Gastroesophageal sphincter (tissue), 3 donors: ENCODE data around the gene CRTC2.

Source experiments
- POLR2A ChIP-seq, 2 donors: fragments of 450-650 bp; IDR thresholded peaks; one replicate each; pipeline ENCODE4 v1.6.1; 2017; ENCODE audit warnings: antibody characterized with exemption in 2 of 2, mild to moderate bottlenecking in 2 of 2, moderate library complexity in 1 of 2
- TF ChIP-seq, protein P1 (sequence below), 4 experiments: fragments of 200-600 bp in 2 of 4; fragments of 450-650 bp in 2 of 4; sonication (generic) in 1 of 4; IDR thresholded peaks; one replicate each; pipeline ENCODE4 v1.5.1; 2017 to 2019; ENCODE audit warnings: antibody characterized with exemption in 4 of 4, mild to moderate bottlenecking in 2 of 4, moderate library complexity in 2 of 4

DNA sequence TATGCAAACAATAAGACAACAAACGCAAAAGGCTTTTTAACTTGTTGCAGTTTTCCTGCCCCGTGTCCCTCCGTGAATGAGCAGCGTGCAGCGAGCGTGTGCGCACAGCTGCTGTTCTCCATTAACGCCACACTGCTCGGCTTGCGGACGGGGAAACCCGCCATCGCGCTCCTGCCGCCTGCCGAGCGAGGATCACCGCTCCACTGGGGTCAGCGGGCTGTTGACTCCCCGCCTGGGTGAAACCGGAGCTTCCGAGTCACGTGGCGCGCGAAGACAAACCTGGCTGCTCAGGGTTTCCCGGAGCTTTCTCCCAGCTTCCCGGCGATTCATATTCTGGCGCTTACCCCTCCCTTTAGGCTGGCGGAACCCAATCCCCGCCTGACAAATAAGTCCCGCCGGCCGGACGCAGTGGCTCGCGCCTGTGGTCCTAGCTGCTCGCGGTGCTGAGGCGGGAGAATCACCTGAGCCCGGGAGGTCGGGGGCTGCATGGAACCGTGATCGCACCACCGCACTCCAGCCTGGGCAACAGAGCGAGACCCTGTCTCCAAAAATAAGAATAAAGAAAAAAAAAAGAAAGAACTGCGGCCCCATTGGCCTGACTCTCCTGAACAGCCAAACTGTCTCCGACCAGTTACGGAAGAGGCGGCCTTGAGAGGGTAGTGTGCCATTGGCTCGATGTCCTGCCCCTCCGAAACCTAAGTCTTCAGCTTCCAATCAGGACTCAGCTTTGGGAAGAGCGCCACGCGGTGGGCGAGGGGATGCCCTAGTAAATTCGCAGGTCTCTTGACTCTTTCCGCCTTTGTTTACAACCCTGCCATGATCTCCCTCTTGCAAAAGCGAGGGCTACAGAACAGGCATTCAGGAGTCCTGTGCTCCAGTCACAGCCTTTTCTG is 8.9 kb upstream of the CRTC2 start, which contains the start of gene CREB3L4:
- TF ChIP-seq, protein P1, sequence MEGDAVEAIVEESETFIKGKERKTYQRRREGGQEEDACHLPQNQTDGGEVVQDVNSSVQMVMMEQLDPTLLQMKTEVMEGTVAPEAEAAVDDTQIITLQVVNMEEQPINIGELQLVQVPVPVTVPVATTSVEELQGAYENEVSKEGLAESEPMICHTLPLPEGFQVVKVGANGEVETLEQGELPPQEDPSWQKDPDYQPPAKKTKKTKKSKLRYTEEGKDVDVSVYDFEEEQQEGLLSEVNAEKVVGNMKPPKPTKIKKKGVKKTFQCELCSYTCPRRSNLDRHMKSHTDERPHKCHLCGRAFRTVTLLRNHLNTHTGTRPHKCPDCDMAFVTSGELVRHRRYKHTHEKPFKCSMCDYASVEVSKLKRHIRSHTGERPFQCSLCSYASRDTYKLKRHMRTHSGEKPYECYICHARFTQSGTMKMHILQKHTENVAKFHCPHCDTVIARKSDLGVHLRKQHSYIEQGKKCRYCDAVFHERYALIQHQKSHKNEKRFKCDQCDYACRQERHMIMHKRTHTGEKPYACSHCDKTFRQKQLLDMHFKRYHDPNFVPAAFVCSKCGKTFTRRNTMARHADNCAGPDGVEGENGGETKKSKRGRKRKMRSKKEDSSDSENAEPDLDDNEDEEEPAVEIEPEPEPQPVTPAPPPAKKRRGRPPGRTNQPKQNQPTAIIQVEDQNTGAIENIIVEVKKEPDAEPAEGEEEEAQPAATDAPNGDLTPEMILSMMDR (IDR thresholded peaks at IDR 0.05), result peak in 3 of 4 experiments; percentile 35 to 58 (median 45)
- peak; percentile 69 to 71 for TF ChIP-seq POLR2A (IDR thresholded peaks at IDR 0.05)
